SKM-1 treated with dmso at 0.1 percent for 144 hours (cell line): ENCODE measurements around the gene NRSN2.

ENCODE experiments used
- DNase-seq: peaks from one replicate; lab custom pipeline; 2025; ENCODE audit not compliant: unreplicated experiment; lab: John Stamatoyannopoulos, UW

NRSN2 gene

DNA sequence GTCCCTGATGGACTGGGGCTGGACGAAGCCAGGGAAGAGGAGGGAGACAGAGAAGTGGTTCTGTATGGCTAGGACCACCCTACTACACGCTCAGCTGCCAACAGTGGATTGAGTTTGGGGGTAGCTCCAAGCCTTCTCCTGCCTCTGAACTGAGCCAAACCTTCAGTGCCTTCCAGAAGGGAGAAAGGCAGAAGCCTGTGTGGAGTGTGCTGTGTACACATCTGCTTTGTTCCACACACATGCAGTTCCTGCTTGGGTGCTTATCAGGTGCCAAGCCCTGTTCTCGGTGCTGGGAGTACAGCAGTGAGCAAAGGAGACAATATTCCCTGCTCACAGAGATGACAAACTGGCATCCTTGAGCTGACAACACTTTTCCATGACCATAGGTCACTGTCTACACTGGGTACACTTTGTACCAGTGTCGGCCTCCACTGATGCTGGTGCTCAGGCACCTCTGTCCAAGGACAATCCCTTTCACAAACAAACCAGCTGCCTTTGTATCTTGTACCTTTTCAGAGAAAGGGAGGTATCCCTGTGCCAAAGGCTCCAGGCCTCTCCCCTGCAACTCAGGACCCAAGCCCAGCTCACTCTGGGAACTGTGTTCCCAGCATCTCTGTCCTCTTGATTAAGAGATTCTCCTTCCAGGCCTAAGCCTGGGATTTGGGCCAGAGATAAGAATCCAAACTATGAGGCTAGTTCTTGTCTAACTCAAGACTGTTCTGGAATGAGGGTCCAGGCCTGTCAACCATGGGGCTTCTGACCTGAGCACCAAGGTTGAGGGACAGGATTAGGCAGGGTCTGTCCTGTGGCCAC is 49.9 kb downstream of the NRSN2 start:
- DNase-seq = no peak

DNA sequence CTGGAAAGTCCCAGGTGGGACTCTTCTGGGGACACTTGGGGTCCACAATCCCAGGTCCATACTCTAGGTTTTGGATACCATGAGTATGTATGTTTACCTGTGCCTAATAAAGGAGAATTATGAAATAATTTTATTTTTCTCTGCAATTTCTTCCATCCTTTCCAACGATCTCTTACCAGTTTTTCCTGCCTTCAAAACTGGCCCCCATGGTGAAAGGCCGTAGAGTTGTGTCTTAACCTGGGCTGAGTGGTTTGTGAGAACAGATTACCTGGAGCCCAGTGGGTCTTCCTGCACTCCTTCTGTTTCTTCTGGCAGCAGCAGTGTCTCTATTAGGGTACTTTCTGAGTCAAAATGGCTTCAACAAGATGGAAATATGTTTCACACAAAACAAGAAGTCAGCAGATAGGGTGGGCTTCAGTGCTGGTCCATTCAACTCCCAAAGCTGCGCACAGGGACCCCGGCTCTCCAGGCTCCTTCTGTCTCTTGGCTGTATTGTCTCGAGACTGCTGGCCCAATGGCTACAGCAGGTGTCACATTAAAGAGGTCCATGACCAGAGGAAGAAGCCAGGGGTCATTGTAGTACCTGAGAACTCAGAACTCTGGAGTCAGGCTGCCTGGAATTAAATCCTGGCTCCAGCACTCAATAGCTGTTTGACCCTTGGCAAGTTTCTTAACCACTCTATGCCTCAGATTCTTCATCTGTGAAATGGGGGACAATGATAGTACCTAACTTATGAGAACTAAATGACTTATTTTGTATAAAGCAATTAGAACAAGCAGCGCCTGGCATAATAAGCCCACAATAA is 50.7 kb downstream of the NRSN2 start:
- no peak for DNase-seq

DNA sequence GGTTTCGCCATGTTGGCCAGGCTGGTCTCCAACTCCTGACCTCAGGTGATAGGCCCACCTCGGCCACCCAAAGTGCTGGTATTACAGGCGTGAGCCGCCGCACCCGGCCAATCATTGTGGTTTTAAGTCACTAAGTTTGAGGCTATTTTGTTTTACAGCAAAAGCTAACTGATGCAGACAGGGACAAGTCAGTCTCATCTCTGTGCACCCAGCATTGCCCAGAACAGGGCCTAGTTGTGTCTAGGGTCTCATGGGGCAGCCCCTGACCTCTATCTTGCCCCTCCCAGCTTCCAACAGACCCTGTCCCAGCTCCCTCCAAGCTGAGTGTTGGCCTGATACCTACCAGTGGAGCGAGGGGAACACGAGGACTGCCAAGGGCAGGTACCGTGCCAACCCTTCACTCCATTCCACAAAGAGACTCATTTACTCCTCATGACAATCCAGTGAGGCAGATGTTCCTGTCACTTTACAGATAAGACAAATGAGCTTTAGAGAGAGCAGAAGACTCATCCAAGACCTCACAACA is 52.3 kb downstream of the NRSN2 start:
- DNase-seq = no peak

DNA sequence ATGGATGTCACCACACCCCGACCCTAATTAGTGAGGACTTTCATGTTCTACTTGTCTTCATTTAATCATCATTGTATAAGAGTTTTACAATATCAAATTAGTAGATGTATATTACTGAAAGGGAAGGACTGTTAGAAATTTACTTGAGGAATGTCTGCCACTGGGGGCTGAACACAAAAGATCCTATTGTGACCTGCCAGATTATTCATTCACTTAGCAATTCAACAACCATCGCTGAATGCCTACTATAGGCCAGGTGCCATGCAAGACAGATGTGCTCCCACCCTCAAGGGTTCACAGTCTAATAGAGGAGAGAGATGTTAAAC is 53.2 kb downstream of the NRSN2 start:
- DNase-seq = no peak

DNA sequence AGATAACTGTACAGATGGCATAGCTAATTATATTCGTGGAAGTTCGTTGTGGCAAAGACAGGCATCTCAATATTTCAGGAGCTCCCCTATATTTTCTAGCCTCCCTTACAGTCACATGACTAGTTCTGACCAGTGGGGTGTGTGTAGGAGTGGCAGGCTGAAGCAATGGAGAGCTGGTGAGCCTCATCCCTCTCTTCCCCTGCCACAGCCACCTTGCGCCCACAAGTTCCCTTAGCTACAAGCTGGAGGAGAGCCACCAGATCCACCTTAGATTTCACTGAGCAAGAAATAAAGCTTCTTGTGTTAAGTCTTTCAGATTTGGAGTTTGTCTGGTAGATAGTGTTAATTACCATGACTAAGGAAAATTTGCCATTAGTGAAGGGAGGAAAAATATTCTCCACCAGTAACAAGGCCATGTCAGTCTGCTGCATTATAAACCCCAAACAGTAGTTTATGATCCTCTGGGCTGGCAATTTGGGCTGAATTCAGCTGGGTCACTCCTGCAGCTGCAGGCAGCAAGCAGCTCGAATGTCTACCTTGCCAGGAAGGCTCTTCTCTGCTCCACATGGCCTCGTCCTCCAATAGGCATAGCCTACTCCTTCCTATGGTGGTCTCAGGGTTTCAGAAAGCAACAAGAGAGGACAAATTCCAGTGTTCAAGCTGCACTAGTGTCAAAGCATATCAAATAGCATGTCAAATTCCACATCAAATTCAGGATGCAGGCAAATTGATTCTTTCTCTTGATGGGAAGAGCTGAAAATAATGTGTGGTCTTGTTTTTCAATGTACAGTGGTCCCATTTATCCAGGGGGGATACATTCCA is 53.8 kb downstream of the NRSN2 start:
- DNase-seq = no peak

DNA sequence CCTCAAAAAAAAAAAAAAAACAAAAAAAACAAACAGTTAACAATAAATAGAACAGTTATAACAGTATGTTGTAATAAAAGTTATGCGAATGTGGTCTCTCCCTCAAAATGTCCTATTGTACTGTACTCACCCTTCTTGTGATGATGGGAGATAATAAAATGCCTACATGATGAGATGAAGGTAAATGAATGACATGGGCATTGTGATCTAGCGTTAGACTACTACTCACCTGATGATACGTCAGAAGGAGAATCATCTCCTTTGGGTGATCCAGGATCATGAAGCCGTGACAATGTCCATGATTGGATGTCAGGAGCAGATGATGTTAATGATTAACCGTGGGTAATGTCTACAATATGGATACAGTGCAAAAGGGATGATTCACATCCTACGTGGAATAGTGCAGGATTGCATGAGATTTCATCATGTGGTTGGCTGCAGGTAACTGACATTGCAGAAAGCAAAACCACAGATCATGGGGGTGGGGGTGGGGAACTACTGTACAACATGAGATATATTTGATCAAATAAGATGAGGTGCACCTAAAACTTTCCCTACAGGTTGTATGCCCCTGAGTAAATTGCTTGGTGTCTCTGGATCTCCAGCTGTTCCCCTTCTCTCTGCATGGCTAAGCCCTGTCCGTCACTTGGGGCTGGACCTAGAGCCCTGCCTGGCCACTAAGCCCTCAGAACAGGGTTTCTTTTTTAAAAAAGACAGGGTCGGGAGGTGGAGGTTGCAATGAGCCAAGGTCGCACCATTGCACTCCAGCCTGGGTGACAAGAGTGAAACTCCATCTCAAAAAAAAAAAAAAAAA is 55.0 kb downstream of the NRSN2 start:
- no peak for DNase-seq

DNA sequence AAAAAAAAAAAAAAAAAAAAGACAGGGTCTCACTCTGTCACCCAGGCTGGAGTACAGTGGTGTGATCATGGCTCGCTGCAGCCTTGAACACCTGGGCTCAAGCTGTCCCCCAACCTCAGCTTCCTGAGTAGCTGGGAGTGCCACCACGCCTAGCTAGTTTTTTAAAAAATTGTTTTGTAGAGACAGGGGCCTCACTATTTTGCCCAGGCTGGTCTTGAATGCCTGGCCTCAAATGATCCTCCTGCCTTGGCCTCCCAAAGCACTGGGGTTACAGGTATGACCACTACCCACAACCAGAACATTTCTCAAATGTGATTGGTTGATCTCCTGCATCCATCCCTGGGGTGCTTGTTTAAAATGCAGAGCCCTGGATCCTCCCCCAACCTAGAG is 55.6 kb downstream of the NRSN2 start:
- no peak for DNase-seq

DNA sequence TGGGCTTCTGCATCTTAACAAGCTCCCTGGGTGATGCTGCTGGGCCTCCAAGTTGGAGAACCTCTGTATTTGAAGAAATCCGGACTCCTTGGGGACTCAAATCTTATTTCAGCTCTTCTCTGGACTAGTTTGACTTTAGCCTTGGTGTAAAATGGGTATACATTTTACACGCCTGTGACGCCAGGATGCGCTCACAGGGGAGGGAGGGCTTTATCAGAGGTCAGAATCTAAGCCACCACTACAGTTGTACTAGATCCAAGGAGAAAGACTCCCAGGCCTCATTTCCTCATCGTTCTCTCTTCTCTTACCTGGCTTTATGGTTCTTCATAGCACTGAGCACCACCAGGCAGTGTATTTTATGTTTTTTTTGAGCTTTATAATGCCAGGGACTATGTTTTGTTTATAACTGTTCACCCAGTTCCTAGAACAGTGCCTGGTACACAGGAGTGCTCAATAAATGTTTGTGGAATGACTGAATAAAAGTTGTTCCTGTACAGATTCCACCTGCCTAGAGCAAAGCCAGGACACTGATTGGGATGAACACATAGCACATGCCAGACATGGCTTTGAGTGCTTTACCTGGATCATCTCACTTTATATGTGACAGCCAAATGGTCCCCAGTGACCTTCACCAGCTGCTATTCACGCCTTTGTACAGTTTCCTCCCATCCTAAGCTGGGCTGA is 56.1 kb downstream of the NRSN2 start:
- no peak for DNase-seq

DNA sequence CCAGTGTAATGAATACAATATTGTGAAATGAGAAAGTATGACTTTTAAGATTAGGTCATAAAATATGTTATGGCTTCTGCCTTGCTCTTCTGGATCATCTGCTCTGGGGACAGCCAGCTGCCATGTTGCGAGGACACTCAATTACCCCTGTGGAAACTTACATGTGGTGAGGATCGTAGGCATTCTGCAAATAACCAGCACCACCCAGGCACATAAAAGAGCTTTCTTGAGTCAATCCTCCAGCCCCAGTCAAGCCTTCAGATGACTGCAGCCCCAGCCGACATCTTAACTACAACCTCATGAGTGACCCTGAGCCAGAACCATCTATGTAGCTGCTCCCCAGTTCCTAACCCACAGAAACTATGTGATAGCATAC is 56.7 kb downstream of the NRSN2 start:
- DNase-seq = no peak

DNA sequence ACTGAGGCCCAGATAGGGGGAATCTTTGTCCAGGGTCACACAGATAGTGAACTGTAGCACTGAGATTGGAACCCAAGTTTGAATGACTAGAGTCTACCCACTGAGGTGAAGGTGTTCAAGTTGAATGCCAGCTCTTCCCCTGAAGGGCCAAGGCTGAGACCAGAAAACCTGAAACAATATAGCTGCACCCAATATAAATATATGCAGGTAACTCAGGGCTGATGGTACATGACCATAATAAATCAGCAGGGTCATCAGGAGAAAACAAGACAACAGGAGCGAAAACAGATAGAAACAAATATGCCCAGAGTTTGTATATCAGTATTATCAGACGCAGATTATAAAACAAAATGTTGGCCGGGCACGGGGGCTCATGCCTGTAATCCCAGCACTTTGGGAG is 57.2 kb downstream of the NRSN2 start:
- no peak for DNase-seq
